ENCODE measurements around the gene TFEB.

Gene TFEB

GRCh38 chr6:41736800-41737555, 1.6 kb upstream of the TFEB start:
- no peak for DNase-seq

- DNase-seq: no peak
These were observed 852 bp upstream of the TFEB start for GRCh38 chr6:41736186-41736733.

- DNase-seq: peak; percentile 6
These were observed 562 bp downstream of the TFEB start for GRCh38 chr6:41734666-41735426.

- DNase-seq: no peak
These were observed 1.4 kb downstream of the TFEB start for GRCh38 chr6:41733707-41734665.

GRCh38 chr6:41733360-41733706, 2.1 kb downstream of the TFEB start:
- DNase-seq: no peak

GRCh38 chr6:41732591-41733359, 2.6 kb downstream of the TFEB start:
- no peak for DNase-seq

GRCh38 chr6:41732149-41732548, 3.3 kb downstream of the TFEB start:
- no peak for DNase-seq

GRCh38 chr6:41731561-41732086, 3.8 kb downstream of the TFEB start:
- no peak for DNase-seq

- DNase-seq: peak; percentile 14
These were observed 4.6 kb downstream of the TFEB start for GRCh38 chr6:41730531-41731436.

GRCh38 chr6:41729624-41730023, 5.8 kb downstream of the TFEB start:
- no peak for DNase-seq

GRCh38 chr6:41728954-41729353, 6.5 kb downstream of the TFEB start:
- DNase-seq: no peak

GRCh38 chr6:41728073-41728936, 7.1 kb downstream of the TFEB start:
- no peak for DNase-seq

GRCh38 chr6:41727705-41728072, 7.7 kb downstream of the TFEB start:
- DNase-seq: no peak

GRCh38 chr6:41726876-41727275, 8.5 kb downstream of the TFEB start:
- DNase-seq: no peak

GRCh38 chr6:41724586-41725501, 10.6 kb downstream of the TFEB start:
- DNase-seq: no peak

GRCh38 chr6:41724228-41724580, 11.2 kb downstream of the TFEB start:
- no peak for DNase-seq

- DNase-seq: peak; percentile 86
These were observed 11.7 kb downstream of the TFEB start for GRCh38 chr6:41723530-41724227.

- no peak for DNase-seq
These were observed 12.4 kb downstream of the TFEB start for GRCh38 chr6:41722969-41723529.

All from GF-D8 (cell line).